T-cell (primary cell): ENCODE results near the gene IGFBP2. TPM values are rescaled to one million over a fixed set of nuclear protein-coding genes. Genes with fewer than 3 reads are reported as not detected.

Source experiments
- ATAC-seq, 4 experiments: fragments of 200-7000 bp in 3 of 4; fragments of 150-1000 bp in 1 of 4; cut with Tn5 transposase; replicated peaks in 1 of 4; 1 replicate in 3 of 4; 2 replicates in 1 of 4; pipeline ENCODE4 v1.10.0; 2021; ENCODE audit warnings: moderate library complexity in 3 of 4, mild to moderate bottlenecking in 2 of 4, moderate number of reproducible peaks in 1 of 4
- CTCF ChIA-PET, 2 donors: fragments of 300-600 bp; sonication (Branson Sonifier 250); formaldehyde crosslinking; loops; one replicate each; lab custom pipeline; 2022; ENCODE audit warnings: antibody characterized with exemption in 2 of 2; lab: Charles Lee
- POLR2A ChIA-PET, 2 donors: fragments of 300-600 bp; sonication (Branson Sonifier 250); formaldehyde crosslinking; loops; one replicate each; lab custom pipeline; 2022; ENCODE audit warnings: antibody characterized with exemption in 2 of 2; lab: Charles Lee
- DNase-seq, 35 experiments: peaks; one replicate each; pipeline versions ENCODE4 v3.0.0 to v3.0.0-alpha.2; 2013 to 2023
- H3K27ac ChIP-seq: one replicate; pipeline ENCODE4 v1.5.1; 2013; ENCODE audit warnings: low read length
- H3K27me3 ChIP-seq, 2 experiments: replicated peaks in 1 of 2; 1 replicate in 1 of 2; 2 replicates in 1 of 2; pipeline versions ENCODE4 v1.6.1 to v1.7.0; 2013; ENCODE audit warnings: low read length in 1 of 2, mixed read lengths in 1 of 2; ENCODE audit not compliant: control insufficient read depth in 2 of 2, insufficient read depth in 2 of 2; ENCODE audit errors: extremely low read depth in 1 of 2
- H3K36me3 ChIP-seq, 2 donors: 1 replicate in 1 of 2; 2 replicates in 1 of 2; pipeline versions ENCODE4 v1.6.1 to v1.7.0; 2013; ENCODE audit warnings: low read length in 1 of 2; ENCODE audit not compliant: control insufficient read depth in 2 of 2, insufficient read depth in 1 of 2; ENCODE audit errors: extremely low read depth in 1 of 2
- H3K4me1 ChIP-seq, 2 experiments: 1 replicate in 1 of 2; 2 replicates in 1 of 2; pipeline versions ENCODE4 v1.6.1 to v1.7.0; 2013; ENCODE audit warnings: low read length in 2 of 2, mixed read lengths in 1 of 2; ENCODE audit not compliant: insufficient read depth in 2 of 2, control insufficient read depth in 1 of 2; ENCODE audit errors: extremely low read depth in 1 of 2
- H3K4me3 ChIP-seq, 2 donors: 1 replicate in 1 of 2; 2 replicates in 1 of 2; pipeline versions ENCODE4 v1.5.1 to v1.7.0; 2013; ENCODE audit warnings: mild to moderate bottlenecking in 2 of 2, low read length in 1 of 2, moderate library complexity in 1 of 2; ENCODE audit not compliant: control insufficient read depth in 1 of 2; ENCODE audit errors: extremely low read depth in 1 of 2
- H3K9me3 ChIP-seq: 2 replicates; pipeline ENCODE4 v1.7.0; 2013
- H3K27ac Mint-ChIP-seq, 2 donors: one replicate each; pipeline ENCODE4 v1.8.0; 2020 to 2021; ENCODE audit warnings: mild to moderate bottlenecking in 2 of 2, mixed read lengths in 2 of 2
- H3K27me3 Mint-ChIP-seq, 2 donors: one replicate each; pipeline ENCODE4 v1.8.0; 2021 to 2022; ENCODE audit warnings: mixed read lengths in 2 of 2
- H3K36me3 Mint-ChIP-seq: one replicate; pipeline ENCODE4 v1.8.0; 2021; ENCODE audit warnings: mixed read lengths
- H3K4me1 Mint-ChIP-seq, 3 donors: one replicate each; pipeline ENCODE4 v1.8.0; 2020 to 2022; ENCODE audit warnings: mixed read lengths in 3 of 3, mild to moderate bottlenecking in 1 of 3
- H3K4me3 Mint-ChIP-seq, 3 donors: one replicate each; pipeline ENCODE4 v1.8.0; 2020 to 2022; ENCODE audit warnings: mild to moderate bottlenecking in 3 of 3, mixed read lengths in 3 of 3, moderate library complexity in 3 of 3
- H3K9me3 Mint-ChIP-seq, 3 donors: one replicate each; pipeline ENCODE4 v1.8.0; 2020 to 2022; ENCODE audit warnings: mixed read lengths in 3 of 3
- WGBS: methylation state at CpG from one replicate; pipeline ENCODE4 v1.1.5; 2013; ENCODE audit warnings: missing lambda C conversion rate; ENCODE audit not compliant: insufficient coverage; 5-methylcytosine and 5-hydroxymethylcytosine counted together
- total RNA-seq, 35 experiments: library from RNA in 6 of 35; stranded (reverse) in 6 of 35; fragments of 120-200 nt in 1 of 35; gene quantifications; one replicate each; pipeline versions ENCODE4 v1.2.1 to v1.2.4 and lab custom pipeline; 2013 to 2026

IGFBP2 gene
- total RNA-seq, 5 donors from 2014 or later (not counting 1 experiment from before 2014, with no cell fraction given): 0.46 to 2.1 (median 1.8) TPM; not detected in 2

DNA sequence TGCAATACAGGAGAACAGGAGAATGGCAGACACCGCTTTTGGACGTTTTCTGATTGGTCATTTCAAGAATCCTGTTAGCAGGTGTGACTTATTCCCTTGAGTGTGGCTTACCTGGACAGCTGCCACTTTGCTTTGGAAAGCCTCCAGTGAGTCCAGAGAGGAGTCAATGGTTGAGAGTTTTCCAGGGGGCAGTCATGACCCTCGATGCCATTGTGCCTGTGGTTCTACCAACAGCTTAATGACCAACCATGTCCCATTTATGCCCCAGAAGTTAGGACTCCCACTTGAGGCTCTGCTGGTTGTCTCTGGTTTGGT, 12.4 kb downstream of the IGFBP2 start:
- 85% methylated on average over 2 of the region's 3 CpGs for WGBS
- Histone ChIP-seq H3K4me3 (no peak overlapping the region), H3K9me3 (no peaks in the 10 kb centered on the region), H3K36me3 (peaks cover 0 to 1% of the 10 kb centered on the region in 2 donors), H3K27ac (no peak overlapping the region), H3K4me1 (peaks cover 0 to 4% of the 10 kb centered on the region in 2 experiments), H3K27me3 (peaks cover 0 to 12% of the 10 kb centered on the region in 2 experiments)
- Mint-ChIP-seq H3K27me3 (peaks cover 4 to 24% of the 10 kb centered on the region in 2 donors), H3K4me3 (no peak overlapping the region), H3K27ac (no peak overlapping the region), H3K4me1 (peaks cover 0 to 12% (median 2%) of the 10 kb centered on the region in 3 donors), H3K9me3 (no peaks in the 10 kb centered on the region), H3K36me3 (no peaks in the 10 kb centered on the region)
- ChIA-PET POLR2A (no interaction called here), CTCF (no interaction called here)
- DNase-seq: no peak
- ATAC-seq: no peak

DNA sequence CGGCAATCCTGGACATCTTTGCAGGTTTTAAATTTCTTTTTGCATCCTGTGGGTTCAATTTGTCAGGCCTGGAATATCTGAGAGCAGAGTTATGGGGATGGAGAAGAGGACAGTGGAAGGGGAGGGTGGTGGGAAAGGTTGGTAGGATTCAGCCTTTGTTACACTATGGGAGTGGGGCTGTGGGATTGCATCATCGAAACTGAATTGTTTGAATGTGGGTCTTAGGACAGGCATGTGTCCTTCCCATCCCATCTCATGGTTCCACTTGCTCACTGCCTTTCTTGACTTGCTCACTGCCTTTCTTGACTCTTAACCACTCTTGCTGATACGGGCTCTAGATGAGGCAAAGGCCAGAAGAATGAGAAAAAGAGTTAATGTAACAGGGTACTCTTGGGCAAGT, 12.9 kb downstream of the IGFBP2 start:
- Histone ChIP-seq H3K4me3 (no peak overlapping the region), H3K4me1 (peaks cover 0 to 4% of the 10 kb centered on the region in 2 experiments), H3K27me3 (peaks cover 0 to 12% of the 10 kb centered on the region in 2 experiments), H3K9me3 (no peaks in the 10 kb centered on the region), H3K36me3 (no peaks in the 10 kb centered on the region), H3K27ac (no peak overlapping the region)
- Mint-ChIP-seq H3K4me1 (peaks cover 0 to 12% (median 2%) of the 10 kb centered on the region in 3 donors), H3K27ac (no peak overlapping the region), H3K9me3 (no peaks in the 10 kb centered on the region), H3K4me3 (no peak overlapping the region), H3K27me3 (peaks cover 4 to 24% of the 10 kb centered on the region in 2 donors), H3K36me3 (no peaks in the 10 kb centered on the region)
- no CpG with 5 or more reads among the region's 3 CpGs for WGBS
- ChIA-PET CTCF (no interaction called here), POLR2A (no interaction called here)
- ATAC-seq (no peak), DNase-seq (no peak)

- CTCF ChIA-PET: interaction anchor here in 1 of 2 donors (0.6 kb wide), 1 partner anchor 12 kb away, joined by 3 read pairs; no protein-coding TSS in a partner anchor
- POLR2A ChIA-PET: no interaction called here
Observed at GRCh38 chr2:216648105-216648504, 14.9 kb downstream of the IGFBP2 start.

GRCh38 chr2:216649574-216649973, 16.4 kb downstream of the IGFBP2 start:
- Histone ChIP-seq H3K27me3 (no peaks in the 10 kb centered on the region), H3K36me3 (no peaks in the 10 kb centered on the region), H3K4me3 (no peak overlapping the region), H3K27ac (no peak overlapping the region), H3K4me1 (peaks cover 0 to 3% of the 10 kb centered on the region in 2 experiments), H3K9me3 (no peaks in the 10 kb centered on the region)
- H3K36me3 Mint-ChIP-seq: no peaks in the 10 kb centered on the region
- DNase-seq (no peak), ATAC-seq (no peak)
- CTCF ChIA-PET: no interaction called here
- no peak overlapping the region for H3K4me3 Mint-ChIP-seq
- peaks cover 0 to 6% (median 1%) of the 10 kb centered on the region in 3 donors for H3K4me1 Mint-ChIP-seq
- H3K9me3 Mint-ChIP-seq: no peaks in the 10 kb centered on the region
- no peak overlapping the region for H3K27ac Mint-ChIP-seq
- peaks cover 4 to 14% of the 10 kb centered on the region in 2 donors for H3K27me3 Mint-ChIP-seq
- WGBS: 75% methylated on average over 4 of the region's 5 CpGs
- POLR2A ChIA-PET: no interaction called here

More at GRCh38 chr2:216648105-216648504, 14.9 kb downstream of the IGFBP2 start:
- Mint-ChIP-seq H3K27me3 (peaks cover 4 to 22% of the 10 kb centered on the region in 2 donors), H3K9me3 (no peaks in the 10 kb centered on the region), H3K27ac (no peak overlapping the region), H3K36me3 (no peaks in the 10 kb centered on the region), H3K4me3 (no peak overlapping the region), H3K4me1 (peaks cover 0 to 12% (median 2%) of the 10 kb centered on the region in 3 donors)
- Histone ChIP-seq H3K36me3 (no peaks in the 10 kb centered on the region), H3K27me3 (peaks cover 0 to 8% of the 10 kb centered on the region in 2 experiments), H3K4me3 (no peak overlapping the region), H3K9me3 (no peaks in the 10 kb centered on the region), H3K4me1 (peaks cover 0 to 4% of the 10 kb centered on the region in 2 experiments), H3K27ac (no peak overlapping the region)
- DNase-seq (no peak), ATAC-seq (no peak)
- WGBS: 79% methylated on average over 3 of the region's 3 CpGs

GRCh38 chr2:216650626-216651257, 17.5 kb downstream of the IGFBP2 start:
- CTCF ChIA-PET: interaction anchor here in 1 of 2 donors (0.6 kb wide), 1 partner anchor 13 kb away, joined by 3 read pairs; no protein-coding TSS in a partner anchor
- H3K4me1 Mint-ChIP-seq: no peaks in the 10 kb centered on the region
- POLR2A ChIA-PET: no interaction called here
- H3K36me3 Mint-ChIP-seq: no peaks in the 10 kb centered on the region
- Histone ChIP-seq H3K36me3 (no peaks in the 10 kb centered on the region), H3K27ac (no peak overlapping the region), H3K27me3 (no peaks in the 10 kb centered on the region), H3K4me1 (no peaks in the 10 kb centered on the region), H3K4me3 (no peak overlapping the region), H3K9me3 (no peaks in the 10 kb centered on the region)
- no peak overlapping the region for H3K4me3 Mint-ChIP-seq
- peaks cover 4 to 14% of the 10 kb centered on the region in 2 donors for H3K27me3 Mint-ChIP-seq
- H3K27ac Mint-ChIP-seq: no peak overlapping the region
- WGBS: 100% methylated on average over 1 of the region's 3 CpGs
- no peak for DNase-seq
- no peaks in the 10 kb centered on the region for H3K9me3 Mint-ChIP-seq
- no peak for ATAC-seq

- no peaks in the 10 kb centered on the region for H3K4me1 Mint-ChIP-seq
- Histone ChIP-seq H3K9me3 (no peaks in the 10 kb centered on the region), H3K27me3 (no peaks in the 10 kb centered on the region), H3K4me1 (no peaks in the 10 kb centered on the region), H3K36me3 (no peaks in the 10 kb centered on the region), H3K4me3 (no peak overlapping the region), H3K27ac (no peak overlapping the region)
- no peaks in the 10 kb centered on the region for H3K36me3 Mint-ChIP-seq
- CTCF ChIA-PET: no interaction called here
- DNase-seq: no peak
- POLR2A ChIA-PET: no interaction called here
- no peak overlapping the region for H3K4me3 Mint-ChIP-seq
- no peak overlapping the region for H3K27ac Mint-ChIP-seq
- 100% methylated on average over 1 of the region's 6 CpGs for WGBS
- ATAC-seq: no peak
- H3K27me3 Mint-ChIP-seq: peaks cover 4 to 10% of the 10 kb centered on the region in 2 donors
- H3K9me3 Mint-ChIP-seq: no peaks in the 10 kb centered on the region
Observed at GRCh38 chr2:216651351-216651881, 18.2 kb downstream of the IGFBP2 start.
